ENCODE results near the gene AGAP2.
A peak's percentile ranks its signal among the peaks of the same experiment; 100 is the strongest.

The AGAP2 gene

GRCh38 chr12:57730336-57731067, 8.0 kb downstream of the AGAP2 start:
- no peak for TF ChIP-seq CTCF (conservative IDR thresholded peaks at IDR 0.05; ENCODE audit: low read depth, low read length)
- no peak overlapping the region for H3K4me3 ChIP-seq (ENCODE audit: low read length)
- no peak for DNase-seq (ENCODE audit: low read depth)

GRCh38 chr12:57729321-57729844, 9.2 kb downstream of the AGAP2 start:
- no peak for TF ChIP-seq CTCF (conservative IDR thresholded peaks at IDR 0.05; ENCODE audit: low read depth, low read length)
- no peak for DNase-seq (ENCODE audit: low read depth)

GRCh38 chr12:57727758-57728395, 10.7 kb downstream of the AGAP2 start:
- no peak for DNase-seq (ENCODE audit: low read depth)
- H3K4me3 ChIP-seq (ENCODE audit: low read length), result no peak overlapping the region
- TF ChIP-seq CTCF (conservative IDR thresholded peaks at IDR 0.05; ENCODE audit: low read depth, low read length), result no peak

More at GRCh38 chr12:57729321-57729844, 9.2 kb downstream of the AGAP2 start:
- H3K4me3 ChIP-seq (ENCODE audit: low read length), result no peak overlapping the region

- peak overlapping the region; percentile 32 for H3K4me3 ChIP-seq (ENCODE audit: low read length)
- TF ChIP-seq CTCF (conservative IDR thresholded peaks at IDR 0.05; ENCODE audit: low read depth, low read length), result peak; percentile 2
- no peak for DNase-seq (ENCODE audit: low read depth)
Observed at GRCh38 chr12:57726884-57727757, 11.4 kb downstream of the AGAP2 start.

- no peak for DNase-seq (ENCODE audit: low read depth)
- peak; percentile 82 for TF ChIP-seq CTCF (conservative IDR thresholded peaks at IDR 0.05; ENCODE audit: low read depth, low read length)
- H3K4me3 ChIP-seq (ENCODE audit: low read length), result peak overlapping the region; percentile 57
Observed at GRCh38 chr12:57726151-57726883, 12.2 kb downstream of the AGAP2 start.

GRCh38 chr12:57725851-57726150, 12.7 kb downstream of the AGAP2 start:
- DNase-seq (ENCODE audit: low read depth), result no peak
- no peak overlapping the region for H3K4me3 ChIP-seq (ENCODE audit: low read length)
- TF ChIP-seq CTCF (conservative IDR thresholded peaks at IDR 0.05; ENCODE audit: low read depth, low read length), result no peak
